Tongue (tissue), 2 donors: Measurements from ENCODE around the gene MVB12A. TPM values are rescaled to one million over a fixed set of nuclear protein-coding genes. Genes with fewer than 3 reads are reported as not detected.

Experiments used
- DNase-seq: peaks from one replicate; pipeline ENCODE4 v3.0.0-alpha.2; 2015
- total RNA-seq: library from RNA; depleted of rRNA; stranded (reverse); fragments of >200 nt; gene quantifications from one replicate; pipeline ENCODE4 v1.2.3, GENCODE V29; 2014

Gene MVB12A
- total RNA-seq, 1 donor from 2014 or later, result 26.8 TPM

DNA sequence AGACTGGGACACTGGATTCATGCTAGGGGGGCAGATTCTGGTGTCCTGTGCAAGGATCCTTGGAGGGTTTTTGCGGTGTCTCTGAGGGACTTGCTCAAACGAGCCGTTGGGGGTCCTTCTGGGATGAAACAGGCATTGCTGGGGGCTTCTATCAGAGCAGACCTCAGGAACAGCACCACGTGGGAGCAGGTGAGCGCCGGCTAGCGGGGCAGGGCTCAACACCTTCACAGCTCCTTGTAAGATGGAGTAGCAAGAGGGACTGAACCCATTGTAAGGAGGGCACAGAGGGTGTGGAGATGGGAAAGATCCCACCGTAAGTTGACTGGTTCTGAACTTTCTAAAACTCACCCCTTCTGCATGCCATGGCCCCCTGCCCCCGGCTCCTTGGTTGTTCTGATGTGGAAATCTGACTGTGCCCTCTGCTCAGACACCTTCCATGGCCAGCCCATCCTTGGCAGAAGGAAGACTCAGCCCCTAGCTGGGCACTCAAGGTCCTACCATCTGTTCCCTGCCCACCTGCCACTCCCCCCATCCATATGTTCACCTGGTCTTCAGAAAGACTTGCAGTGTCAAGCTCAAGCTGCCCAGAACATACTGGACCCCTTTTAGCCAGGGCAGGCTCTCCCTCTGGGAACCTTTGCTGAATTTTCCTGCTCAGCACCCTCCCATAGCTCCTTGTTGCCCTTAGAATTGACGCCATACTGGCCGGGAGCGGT, 51.7 kb downstream of the MVB12A start:
- DNase-seq, result no peak

DNA sequence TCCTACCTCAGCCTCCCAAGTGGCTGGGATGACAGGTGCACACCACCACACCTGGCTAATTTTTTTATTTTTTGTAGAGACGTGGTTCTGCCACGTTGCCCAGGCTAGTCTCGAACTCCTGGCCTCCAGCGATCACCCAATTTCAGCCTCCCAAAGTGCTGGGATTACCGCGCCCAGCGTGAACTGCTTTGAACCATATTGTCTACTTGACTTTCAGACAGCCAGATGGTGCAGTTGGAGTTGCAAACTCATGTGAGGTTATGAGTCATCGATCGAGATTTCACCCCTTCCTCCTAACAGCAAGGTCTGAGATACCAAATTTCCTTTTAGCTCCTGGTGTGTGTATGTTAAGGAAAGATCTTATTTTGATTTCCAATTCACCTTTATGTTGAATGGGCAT, 53.2 kb downstream of the MVB12A start:
- no peak for DNase-seq

Other genes with a start within 250 kb of the MVB12A start
- gene USE1, start 204.7 kb upstream of the MVB12A start, total RNA-seq, result 21.7 TPM
- 5.3 TPM for gene OCEL1, start 193.8 kb upstream of the MVB12A start, total RNA-seq
- gene NR2F6, start 174.1 kb upstream of the MVB12A start, total RNA-seq, result 35.0 TPM
- gene USHBP1, start 155.3 kb upstream of the MVB12A start, total RNA-seq, result 12.3 TPM
- gene BABAM1, start 152.6 kb upstream of the MVB12A start, total RNA-seq, result 70.7 TPM
- gene ANKLE1, start 138.1 kb upstream of the MVB12A start, total RNA-seq, result 0.62 TPM
- gene ABHD8, start 116.6 kb upstream of the MVB12A start, total RNA-seq, result 15.6 TPM
- 38.9 TPM for gene MRPL34, start 114.2 kb upstream of the MVB12A start, total RNA-seq
- 7.6 TPM for gene DDA1, start 110.5 kb upstream of the MVB12A start, total RNA-seq
- gene ANO8, start 85.2 kb upstream of the MVB12A start, total RNA-seq, result 8.5 TPM
- 17.3 TPM for gene GTPBP3, start 82.5 kb upstream of the MVB12A start, total RNA-seq
- 39.2 TPM for gene PLVAP, start 42.7 kb upstream of the MVB12A start, total RNA-seq
- not detected for gene CCDC194, start 25.9 kb upstream of the MVB12A start, total RNA-seq
- 6.3 TPM for gene BST2, start 14.4 kb upstream of the MVB12A start, total RNA-seq
- 3.3 TPM for gene TMEM221, start 28.6 kb downstream of the MVB12A start, total RNA-seq
- gene NXNL1, start 40.9 kb downstream of the MVB12A start, total RNA-seq, result not detected
- gene SLC27A1, start 50.5 kb downstream of the MVB12A start, total RNA-seq, result 45.7 TPM
- gene PGLS, start 91.6 kb downstream of the MVB12A start, total RNA-seq, result 35.1 TPM
- 66.3 TPM for gene COLGALT1, start 135.6 kb downstream of the MVB12A start, total RNA-seq